Midbrain (tissue), 1 donor: ENCODE data around the gene BAZ2B.
"Not testable (repeated sequence)": the region's sequence is repeated elsewhere in the genome, so short reads cannot be mapped to it uniquely, and the experiment has no call there.

Experiments used
- DNase-seq: peaks from one replicate; lab custom pipeline; 2025; lab: John Stamatoyannopoulos, UW

BAZ2B gene, protein sequence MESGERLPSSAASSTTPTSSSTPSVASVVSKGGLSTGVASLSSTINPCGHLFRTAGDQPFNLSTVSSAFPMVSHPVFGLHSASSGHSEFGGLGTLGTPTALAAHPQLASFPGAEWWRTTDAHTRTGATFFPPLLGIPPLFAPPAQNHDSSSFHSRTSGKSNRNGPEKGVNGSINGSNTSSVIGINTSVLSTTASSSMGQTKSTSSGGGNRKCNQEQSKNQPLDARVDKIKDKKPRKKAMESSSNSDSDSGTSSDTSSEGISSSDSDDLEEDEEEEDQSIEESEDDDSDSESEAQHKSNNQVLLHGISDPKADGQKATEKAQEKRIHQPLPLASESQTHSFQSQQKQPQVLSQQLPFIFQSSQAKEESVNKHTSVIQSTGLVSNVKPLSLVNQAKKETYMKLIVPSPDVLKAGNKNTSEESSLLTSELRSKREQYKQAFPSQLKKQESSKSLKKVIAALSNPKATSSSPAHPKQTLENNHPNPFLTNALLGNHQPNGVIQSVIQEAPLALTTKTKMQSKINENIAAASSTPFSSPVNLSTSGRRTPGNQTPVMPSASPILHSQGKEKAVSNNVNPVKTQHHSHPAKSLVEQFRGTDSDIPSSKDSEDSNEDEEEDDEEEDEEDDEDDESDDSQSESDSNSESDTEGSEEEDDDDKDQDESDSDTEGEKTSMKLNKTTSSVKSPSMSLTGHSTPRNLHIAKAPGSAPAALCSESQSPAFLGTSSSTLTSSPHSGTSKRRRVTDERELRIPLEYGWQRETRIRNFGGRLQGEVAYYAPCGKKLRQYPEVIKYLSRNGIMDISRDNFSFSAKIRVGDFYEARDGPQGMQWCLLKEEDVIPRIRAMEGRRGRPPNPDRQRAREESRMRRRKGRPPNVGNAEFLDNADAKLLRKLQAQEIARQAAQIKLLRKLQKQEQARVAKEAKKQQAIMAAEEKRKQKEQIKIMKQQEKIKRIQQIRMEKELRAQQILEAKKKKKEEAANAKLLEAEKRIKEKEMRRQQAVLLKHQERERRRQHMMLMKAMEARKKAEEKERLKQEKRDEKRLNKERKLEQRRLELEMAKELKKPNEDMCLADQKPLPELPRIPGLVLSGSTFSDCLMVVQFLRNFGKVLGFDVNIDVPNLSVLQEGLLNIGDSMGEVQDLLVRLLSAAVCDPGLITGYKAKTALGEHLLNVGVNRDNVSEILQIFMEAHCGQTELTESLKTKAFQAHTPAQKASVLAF (N-terminal part only)

DNA sequence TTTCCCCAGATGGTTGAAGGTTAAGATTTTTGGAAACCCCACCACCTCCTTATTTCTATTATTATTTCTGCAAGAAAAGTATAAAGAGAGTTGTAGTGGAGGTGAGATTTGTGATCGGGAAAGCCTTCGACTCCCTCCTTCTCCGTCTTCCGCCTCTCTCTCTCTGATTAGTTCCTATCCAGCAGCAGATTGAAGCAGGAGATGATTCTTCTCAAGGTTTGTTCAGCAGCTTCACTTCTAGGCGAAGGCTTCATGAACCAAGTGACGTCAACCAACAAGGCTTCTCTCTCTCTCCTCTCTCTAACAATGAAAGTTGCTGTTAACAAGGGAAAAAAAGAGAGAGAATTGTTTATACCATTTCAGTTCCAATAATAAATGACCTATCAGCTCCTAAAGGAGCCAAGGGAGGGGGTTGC is at the start of gene BAZ2B:
Gene BAZ2B (minus strand): TSS at position 263 of the 416 bp plus-strand sequence. CDS start 137,829 bp downstream, outside the sequence.
- peak; percentile 80 for DNase-seq

DNA sequence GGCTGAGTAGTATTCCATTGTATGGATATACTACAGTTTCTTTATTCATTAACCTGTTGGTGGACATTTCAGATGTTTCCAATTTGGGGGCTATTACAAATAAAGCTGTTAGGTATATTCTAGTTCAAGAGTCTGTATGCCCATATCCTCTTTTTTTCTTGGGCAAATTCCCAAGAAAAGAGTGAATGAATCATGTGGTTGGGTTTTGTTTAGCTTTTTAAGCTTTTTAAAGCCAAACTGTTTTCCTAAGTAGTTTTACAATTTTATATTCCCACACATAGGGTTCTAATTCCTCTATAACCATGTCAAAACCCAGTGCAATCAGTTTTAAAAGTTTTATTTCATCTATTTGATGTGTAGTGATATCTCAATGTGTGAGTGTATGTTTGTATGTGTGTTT is 44.9 kb upstream of the BAZ2B start:
- no peak for DNase-seq

DNA sequence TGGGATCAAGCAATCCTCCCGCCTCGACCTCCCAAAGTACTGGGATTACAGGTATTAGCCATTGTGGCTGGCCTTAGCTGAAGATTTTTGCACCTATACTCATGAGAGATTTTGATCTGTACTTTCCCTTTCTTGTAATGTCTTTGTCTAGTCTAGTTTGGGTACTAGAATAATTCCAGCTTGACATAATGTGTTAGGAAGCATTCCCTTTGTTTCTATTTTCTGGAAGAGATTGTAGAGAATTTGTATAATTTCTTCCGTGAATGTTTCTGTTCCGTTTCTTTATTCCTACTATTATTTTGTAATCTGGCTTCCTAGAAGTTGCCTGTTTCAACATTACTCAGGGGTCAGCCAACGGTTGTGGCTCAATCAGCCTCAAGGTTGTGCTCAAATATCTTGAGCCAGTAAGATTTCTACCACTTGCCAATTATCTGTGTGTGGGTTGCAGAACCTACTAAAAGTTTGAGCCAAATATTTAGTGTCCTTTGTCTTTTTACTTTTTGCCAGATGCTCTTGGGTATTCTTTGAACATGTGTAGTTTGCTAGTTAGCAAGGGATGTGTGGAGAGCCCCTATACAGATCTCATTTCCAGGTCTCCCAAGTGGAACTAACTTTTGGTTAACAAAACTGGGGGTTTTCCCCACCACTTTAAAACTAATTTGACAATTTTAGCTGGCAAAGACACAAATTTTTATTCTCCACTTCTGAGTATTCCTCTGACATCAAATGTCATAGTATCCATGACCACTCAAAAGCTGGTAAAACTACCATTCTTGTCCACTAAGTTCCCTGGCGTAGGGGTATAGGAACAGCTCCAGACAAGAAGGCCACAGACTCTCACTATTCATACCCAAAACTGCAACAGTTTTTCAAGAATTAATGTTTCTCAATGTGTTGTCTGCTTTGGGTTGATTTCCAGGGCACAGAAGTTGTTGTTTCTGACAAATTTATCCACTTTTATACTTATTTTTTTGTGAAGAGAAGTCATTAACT is 42.8 kb upstream of the BAZ2B start:
- no peak for DNase-seq

DNA sequence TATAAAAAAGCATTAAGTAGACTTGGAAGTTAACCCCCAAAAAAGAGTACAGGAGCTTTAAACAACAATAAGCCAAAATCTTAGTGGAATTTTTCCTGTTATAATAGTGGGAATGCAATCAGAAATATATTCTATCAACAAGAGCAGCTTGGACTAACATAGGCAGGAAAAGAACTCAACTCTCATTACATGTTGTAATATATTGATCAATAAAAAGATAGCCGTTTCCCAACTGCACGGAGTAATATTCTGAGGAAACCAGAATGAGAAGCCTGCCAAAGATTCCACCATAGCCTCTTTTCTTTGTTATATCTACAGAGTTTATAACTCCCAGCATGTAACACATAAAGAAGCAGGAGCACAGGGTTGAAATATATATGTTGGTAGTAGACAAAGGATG is 37.6 kb upstream of the BAZ2B start:
- DNase-seq, result no peak

DNA sequence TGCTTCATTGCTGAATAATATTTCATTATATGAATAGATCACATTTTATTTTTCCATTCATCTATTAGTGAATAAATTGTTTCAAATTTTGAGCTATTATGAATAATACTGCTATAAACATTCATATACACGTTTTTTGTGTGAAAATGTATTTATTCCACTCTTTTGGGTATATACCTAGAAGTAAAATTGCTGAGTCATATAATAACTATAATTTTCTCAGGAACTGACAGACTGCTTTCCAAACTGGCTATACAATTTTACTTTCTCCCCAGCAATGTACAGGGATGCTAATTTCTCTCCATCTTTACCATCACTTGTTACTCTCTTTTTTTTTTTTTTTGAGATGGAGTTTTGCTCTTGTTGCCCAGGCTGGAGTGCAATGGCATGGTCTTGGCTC is 35.5 kb upstream of the BAZ2B start:
- no peak for DNase-seq

DNA sequence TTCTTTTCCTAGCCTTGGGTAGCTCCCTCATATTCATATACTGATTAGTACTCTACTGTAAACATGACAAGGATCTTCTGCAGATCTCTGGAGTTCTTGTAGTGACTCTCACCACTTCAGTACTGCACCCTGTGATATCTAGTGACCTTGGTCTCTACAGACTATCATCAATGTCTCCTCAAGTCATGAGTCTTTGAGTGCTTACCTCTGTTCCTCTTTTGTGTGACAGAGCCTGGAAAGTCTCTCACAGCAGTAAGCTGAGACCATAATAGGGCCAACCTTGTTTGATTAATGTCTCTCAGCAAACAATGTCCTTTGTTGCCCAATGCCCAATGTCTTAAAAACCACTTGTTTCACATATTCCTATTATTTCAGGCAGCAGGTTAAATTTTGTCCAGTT is 34.2 kb upstream of the BAZ2B start:
- no peak for DNase-seq

DNA sequence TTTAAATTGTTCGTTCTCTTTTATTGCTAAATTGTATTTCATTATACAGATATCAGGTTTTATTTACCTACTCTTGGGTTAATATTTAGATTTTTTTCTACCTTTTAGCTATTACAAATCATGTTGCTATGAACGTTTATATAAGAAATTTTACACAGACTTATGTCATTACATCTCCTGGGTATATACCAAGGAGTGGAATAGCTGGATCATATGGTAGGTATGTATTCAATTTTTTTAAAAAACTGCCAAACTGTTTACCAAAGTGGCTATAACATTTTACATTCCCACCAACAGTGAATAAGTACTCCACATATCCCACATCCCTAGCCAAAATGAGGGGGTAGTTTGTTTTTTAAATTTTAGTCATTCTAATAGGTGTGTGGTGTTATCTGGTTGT is 32.3 kb upstream of the BAZ2B start:
- no peak for DNase-seq

DNA sequence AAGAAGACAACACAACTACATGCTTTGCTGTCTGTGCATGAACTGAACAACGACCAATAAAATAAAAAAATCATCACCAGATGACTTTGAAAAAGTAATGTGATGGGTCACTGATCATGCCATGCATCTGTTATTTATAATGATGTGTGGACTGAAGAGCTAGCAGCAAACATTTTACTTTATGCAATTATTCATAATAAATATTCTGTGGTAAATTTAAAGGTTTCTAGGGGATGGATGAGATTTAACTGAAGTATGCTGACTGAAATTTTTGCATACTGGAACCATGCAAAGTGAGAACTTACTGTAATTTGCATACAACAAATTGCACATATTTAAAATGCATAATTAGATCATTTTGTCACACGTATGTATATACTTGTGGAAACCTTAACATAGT is 31.3 kb upstream of the BAZ2B start:
- no peak for DNase-seq

DNA sequence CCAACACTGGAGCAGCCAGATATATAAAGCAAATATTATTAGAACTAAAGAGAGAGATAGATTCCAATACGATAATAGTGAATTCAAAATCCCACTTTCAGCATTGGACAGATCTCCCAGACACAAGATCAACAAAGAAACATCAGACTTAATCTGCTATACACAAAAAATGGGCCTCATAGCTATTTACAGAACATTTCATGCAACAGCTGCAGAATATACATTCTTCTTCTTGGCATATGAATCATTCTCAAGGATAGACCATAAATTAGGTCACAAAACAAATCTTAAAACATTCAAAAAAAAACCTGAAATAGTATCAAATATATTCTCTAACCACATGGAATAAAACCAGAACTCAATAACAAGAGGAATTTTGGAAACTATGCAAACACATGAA is 23.8 kb upstream of the BAZ2B start:
- DNase-seq, result no peak

DNA sequence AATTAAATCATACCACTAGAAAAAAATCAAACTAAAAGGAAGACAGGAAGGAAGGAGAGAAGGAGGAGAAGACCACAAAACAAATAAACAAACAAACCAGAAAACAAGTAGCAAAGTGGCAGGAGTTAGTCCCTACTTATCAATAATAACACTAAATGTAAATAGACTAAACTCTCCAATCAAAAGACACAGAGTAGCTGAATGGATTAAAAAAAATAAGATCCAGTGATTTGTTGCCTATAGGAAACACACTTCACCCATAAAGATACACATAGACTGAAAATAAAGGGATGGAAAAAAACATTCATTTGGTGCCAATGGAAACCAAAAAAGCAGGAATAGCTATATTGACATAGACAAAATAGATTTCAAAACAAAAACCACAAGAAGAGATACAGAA is 23.4 kb upstream of the BAZ2B start:
- no peak for DNase-seq

DNA sequence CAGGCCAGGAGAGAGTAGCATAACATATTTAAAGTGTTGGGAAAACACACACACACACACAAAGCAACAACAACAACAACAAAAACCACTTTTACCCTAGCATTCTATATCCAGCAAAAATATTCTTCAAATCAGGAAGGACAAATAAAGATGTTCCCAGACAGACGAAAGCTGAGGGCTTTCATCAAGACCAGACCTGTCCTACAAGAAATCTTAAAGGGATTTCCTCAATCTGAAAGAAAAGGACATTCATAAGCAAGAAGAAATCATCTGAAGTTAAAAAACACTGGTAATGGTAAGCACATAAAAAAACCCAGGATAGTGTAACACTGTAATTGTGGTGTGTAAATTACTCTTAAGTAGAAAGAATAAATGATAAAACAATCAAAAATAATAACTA is 22.7 kb upstream of the BAZ2B start:
- no peak for DNase-seq

DNA sequence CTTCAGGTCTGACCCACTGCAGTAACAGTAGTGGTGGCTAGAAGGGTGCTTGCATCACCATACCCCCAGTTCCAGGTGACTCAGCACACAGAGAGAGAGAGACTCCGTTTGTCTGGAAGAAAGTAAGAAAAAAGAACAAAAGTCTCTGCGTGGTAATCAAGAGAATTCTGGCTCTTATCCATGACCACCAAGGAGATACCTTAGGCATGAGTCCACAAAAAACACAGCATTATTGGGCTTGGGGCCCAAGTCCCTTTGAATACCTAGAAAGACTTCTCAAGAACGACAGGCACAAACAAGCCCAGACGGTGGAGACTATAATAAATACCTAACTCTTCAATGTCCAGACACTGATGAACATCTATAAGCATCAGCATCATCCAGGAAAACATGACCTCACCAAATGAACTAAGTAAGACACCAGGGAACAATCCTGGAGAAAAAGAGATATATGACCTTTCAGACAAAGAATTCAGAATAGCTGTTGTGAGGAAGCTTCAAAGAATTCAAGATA is 21.7 kb upstream of the BAZ2B start:
- DNase-seq, result no peak

DNA sequence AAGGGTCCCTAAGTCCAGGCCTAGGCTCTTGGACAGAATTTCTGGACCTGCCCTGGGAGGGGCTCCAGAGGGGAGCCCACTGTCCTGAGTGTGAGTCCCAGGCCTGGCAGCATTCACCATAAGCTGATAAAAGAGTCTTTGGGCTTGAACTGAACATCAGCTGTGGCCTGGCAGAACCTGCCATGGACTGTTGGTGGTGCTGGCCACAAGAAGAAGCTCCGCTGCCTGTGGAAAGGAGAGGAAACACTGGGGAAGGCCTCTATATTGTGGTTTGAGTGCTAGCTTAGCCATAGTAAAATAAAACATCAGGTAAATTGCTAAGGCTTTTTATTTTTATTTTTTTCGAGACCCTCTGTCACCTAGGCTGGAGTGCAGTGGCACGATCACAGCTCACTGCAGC is 20.9 kb upstream of the BAZ2B start:
- no peak for DNase-seq

DNA sequence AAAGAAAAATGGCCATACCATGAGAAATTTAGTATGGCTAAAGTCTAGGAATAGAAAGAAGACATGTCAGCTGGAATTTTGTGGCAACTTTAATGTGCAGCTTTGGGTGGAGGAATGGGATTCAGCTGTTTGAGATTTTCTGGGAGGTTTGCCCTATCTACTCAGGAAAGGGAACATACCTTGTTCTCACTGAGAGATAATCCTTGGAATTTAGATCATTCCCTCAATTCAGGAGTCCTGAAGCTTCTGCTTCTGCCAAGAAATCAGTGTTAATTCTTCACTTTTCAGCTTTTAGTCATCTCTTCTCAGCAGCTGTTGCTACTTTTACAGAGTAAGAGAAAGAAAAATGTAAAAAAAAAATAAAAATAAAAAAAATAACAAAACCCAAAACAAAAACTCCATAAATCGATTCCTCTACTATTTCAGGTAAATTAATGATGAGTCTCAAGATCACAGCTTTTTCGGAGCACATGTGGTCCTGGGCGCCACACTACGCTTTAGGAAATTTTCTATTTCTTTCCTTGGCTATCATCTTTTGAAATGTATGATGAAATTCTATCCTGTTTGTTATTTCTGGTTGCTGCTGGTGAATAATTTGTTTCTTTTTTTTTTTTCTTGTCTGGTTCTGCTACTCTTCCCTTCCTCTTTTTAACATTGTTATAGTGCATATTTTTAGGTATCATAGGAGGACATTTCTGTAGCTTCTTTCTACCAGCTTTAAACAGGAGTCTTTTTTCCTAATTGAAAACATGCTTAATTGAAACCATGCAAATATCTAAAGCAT is 18.9 kb upstream of the BAZ2B start:
- DNase-seq, result no peak

DNA sequence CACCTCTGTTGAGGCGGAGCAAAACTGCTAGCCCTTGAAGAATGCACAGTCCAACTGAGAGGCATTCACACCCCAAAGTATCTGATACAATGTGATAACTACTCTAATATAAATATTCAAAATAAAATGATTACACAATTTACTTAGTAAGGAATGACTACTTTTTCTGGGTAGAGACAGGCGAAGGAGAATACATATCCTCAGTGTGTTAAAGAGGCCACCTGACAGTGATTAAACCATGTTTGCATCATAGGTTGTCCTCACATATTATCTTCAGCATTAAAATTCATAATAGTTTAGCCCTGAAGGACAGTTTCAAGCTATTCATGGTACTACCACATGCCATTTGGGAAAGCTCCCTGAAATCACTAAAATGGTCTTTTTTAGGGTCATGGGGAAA is 16.9 kb upstream of the BAZ2B start:
- no peak for DNase-seq

DNA sequence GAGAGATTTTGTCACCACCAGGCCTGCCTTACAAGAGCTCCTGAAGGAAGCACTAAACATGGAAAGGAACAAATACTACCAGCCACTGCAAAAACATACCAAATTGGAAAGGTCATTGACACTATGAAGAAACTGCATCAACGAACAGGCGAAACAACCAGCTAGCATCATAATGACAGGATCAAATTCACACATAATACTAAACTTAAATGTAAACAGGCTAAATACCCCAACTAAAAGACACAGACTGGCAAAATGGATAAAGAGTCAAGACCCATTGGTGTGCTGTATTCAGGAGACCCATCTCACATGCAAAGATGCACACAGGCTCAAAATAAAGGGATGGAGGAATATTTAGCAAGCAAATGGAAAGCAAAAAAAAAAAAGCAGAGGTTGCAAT is 9.3 kb upstream of the BAZ2B start:
- DNase-seq, result not testable (repeated sequence)

DNA sequence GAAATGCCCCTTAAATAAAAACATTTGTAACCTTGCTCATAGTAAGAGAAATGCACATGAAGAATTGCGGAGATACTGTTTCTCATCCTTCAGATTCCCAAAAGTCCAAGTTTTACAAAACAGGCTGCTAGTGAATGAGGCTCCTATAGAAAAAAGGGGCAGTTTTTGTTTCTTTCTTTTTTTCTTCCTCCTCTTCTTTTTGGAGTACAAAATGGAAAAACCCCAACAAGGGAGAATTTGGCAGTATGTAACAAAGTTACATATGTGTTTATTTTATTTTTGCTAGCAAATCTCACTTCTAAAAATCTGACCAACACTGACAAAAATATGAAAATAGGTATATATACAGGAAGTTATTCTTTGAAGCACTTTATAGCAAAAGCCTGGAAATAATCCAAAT is 7.1 kb upstream of the BAZ2B start:
- DNase-seq, result no peak

DNA sequence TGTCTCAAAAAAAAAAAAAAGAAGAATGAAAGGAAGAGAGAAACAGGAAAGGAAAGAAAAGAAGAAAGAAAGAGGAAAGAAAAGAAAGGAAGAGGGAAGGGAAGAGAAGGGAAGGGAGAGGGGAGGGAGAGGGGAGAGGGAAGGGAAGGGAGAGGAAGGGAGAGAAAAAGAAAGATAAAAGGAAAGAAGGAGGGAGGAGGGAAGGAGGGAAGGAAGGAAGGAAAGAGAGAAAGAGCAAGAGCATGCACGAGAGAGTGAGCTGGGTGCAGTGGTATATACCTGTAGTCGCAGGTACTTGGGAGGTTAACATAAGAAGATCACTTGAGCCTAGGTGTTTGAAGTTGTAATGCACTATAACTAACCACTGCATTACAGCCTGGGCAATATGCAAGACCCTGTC is 6.6 kb upstream of the BAZ2B start:
- no peak for DNase-seq

DNA sequence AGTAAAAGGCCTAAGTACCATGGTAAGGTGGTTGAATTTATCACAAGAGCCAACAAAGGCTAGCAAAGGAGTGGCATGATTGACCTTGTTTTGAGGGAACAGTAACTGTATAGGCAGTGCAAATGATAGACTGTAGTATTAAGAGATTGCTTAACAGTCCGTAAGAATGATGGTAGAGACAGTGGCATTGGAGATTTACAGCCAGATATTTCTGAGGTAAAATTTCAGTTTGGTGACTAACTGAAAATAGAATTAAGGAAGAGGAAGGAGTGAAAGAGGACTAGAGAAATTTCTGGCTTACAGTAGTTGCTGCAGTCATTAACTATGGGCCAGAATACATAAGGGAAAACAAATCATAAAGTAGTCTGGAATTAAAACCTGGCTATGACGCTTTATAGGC is 4.4 kb upstream of the BAZ2B start:
- DNase-seq, result no peak

DNA sequence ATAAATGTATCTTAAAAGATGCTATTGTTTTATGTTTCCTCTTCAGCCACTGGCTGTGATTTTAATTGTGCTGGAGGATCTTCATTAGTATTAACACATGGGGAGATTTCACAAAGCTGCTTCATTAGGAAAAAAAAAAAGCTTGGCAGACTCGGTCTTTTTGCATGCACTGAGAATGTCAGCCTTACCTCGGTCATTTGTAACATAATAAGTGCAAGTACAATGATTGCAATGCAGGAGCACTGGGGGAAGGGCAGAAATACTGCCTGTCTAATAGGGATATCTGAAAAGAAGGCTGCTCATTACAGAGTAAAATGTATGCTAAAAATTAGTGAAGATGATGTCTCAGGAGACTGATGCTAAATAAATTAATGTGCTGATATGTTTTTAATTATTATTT is 1.3 kb upstream of the BAZ2B start:
- DNase-seq, result peak; percentile 19
